ENCODE data around the gene TIPIN.

TIPIN gene

DNA sequence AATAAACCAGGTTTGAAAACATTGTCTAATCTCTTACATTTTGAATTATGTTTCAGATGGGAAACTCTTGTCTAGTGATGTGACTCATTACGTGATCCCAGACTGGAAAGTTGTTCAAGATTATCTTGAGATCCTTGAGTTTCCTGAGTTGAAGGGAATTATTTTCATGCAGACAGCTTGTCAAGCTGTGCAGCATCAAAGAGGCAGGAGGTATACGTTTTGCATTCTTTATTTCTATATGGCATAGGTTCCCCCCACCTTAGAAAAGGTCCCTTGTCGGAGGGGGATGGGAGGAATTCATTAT, 61.6 kb downstream of the TIPIN start:
- Histone ChIP-seq H3K27ac (ENCODE audit: insufficient read depth in 1 of 2, low read depth in 1 of 2, low read length in 2 of 2, poor library complexity in 1 of 2, severe bottlenecking in 2 of 2) (peak overlapping the region in 1 of 2 experiments; percentile 90), H3K4me1 (ENCODE audit: control extremely low read depth in 1 of 4, control insufficient read depth in 4 of 4, insufficient read depth in 4 of 4, low read length in 3 of 4) (peaks cover 17 to 40% (median 27%) of the 10 kb centered on the region in 4 experiments), H3K9me3 (ENCODE audit: control extremely low read depth in 1 of 5, control insufficient read depth in 4 of 5, insufficient read depth in 2 of 5, low read depth in 1 of 5, low read length in 4 of 5) (no peaks in the 10 kb centered on the region), H3K36me3 (ENCODE audit: control insufficient read depth in 4 of 4, insufficient read depth in 4 of 4, low read length in 3 of 4) (peaks cover 0 to 25% (median 7%) of the 10 kb centered on the region in 4 experiments), H3K4me3 (ENCODE audit: control insufficient read depth in 1 of 7, extremely low read depth in 1 of 7, insufficient read depth in 4 of 7, low read depth in 2 of 7, low read length in 6 of 7) (peak overlapping the region in 3 of 7 experiments; percentile 69 to 89 (median 74)), H3K27me3 (replicated peaks in 2 of 5; ENCODE audit: control insufficient read depth in 4 of 5, insufficient read depth in 5 of 5, low read length in 4 of 5) (no peaks in the 10 kb centered on the region)
- ChIA-PET CTCF (interaction anchor here (0.5 to 1.3 kb wide), 4 partner anchors 9 to 27 kb away, joined by 3 to 4 read pairs (median 4); no protein-coding TSS in a partner anchor), POLR2A (no interaction called here)
- no CpG with 5 or more reads among the region's 3 CpGs for WGBS (ENCODE audit: insufficient coverage)
- DNase-seq, result no peak

DNA sequence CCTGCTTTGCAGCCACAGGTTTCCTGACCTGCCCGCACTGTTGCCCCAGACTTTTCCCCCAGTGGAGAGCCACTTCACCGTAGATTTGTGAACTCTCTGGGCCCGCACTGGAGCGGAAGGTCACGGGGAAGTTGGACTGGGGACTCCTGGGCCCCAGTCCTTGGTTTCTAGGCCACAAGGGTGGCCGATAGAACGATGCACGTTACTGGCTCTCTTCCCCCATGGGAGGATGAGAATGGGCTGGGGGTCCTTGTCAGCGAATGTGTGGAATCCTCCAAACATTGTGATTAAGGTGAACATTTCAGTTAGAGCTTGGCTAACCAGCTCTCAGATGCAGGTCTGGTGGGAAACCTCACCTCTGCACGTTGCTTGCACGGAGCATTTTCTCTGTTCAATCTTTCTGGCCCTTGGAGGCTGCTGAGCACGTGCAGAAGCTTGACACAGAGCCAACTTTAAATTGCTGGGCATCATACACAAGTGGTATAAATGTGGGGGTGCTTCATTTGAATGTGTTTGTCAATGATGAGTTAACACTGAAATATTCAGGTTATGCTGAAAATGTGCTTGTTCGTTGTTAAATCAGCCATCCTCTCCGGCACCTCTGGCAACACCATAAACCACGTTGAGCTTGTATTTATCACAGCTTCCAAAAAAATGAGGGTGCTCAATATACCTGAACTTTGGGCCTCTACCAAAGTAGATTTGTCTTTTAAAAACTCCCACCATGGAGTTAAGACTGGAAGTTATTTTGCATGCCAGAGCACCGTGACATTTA, 62.1 kb downstream of the TIPIN start:
- H3K27ac ChIP-seq (ENCODE audit: insufficient read depth in 1 of 2, low read depth in 1 of 2, low read length in 2 of 2, poor library complexity in 1 of 2, severe bottlenecking in 2 of 2), result peak overlapping the region; percentile 71 to 90
- 2% methylated on average over 13 of the region's 16 CpGs for WGBS (ENCODE audit: insufficient coverage)
- ChIA-PET POLR2A (interaction anchor here (0.6 to 1.2 kb wide), 2 partner anchors 10 to 430 kb away, joined by 3 read pairs; no protein-coding TSS in a partner anchor), CTCF (interaction anchor here (0.5 to 1.3 kb wide), 4 partner anchors 10 to 28 kb away, joined by 3 to 4 read pairs (median 4); no protein-coding TSS in a partner anchor)
- peak overlapping the region; percentile 53 to 89 (median 69) for H3K4me3 ChIP-seq (ENCODE audit: control insufficient read depth in 1 of 7, extremely low read depth in 1 of 7, insufficient read depth in 4 of 7, low read depth in 2 of 7, low read length in 6 of 7)
- peaks cover 17 to 40% (median 27%) of the 10 kb centered on the region in 4 experiments for H3K4me1 ChIP-seq (ENCODE audit: control extremely low read depth in 1 of 4, control insufficient read depth in 4 of 4, insufficient read depth in 4 of 4, low read length in 3 of 4)
- peak in 2 of 3 donors; percentile 53 to 64 for DNase-seq
- H3K9me3 ChIP-seq (ENCODE audit: control extremely low read depth in 1 of 5, control insufficient read depth in 4 of 5, insufficient read depth in 2 of 5, low read depth in 1 of 5, low read length in 4 of 5), result no peaks in the 10 kb centered on the region
- peaks cover 0 to 22% (median 7%) of the 10 kb centered on the region in 4 experiments for H3K36me3 ChIP-seq (ENCODE audit: control insufficient read depth in 4 of 4, insufficient read depth in 4 of 4, low read length in 3 of 4)
- H3K27me3 ChIP-seq (replicated peaks in 2 of 5; ENCODE audit: control insufficient read depth in 4 of 5, insufficient read depth in 5 of 5, low read length in 4 of 5), result no peaks in the 10 kb centered on the region

DNA sequence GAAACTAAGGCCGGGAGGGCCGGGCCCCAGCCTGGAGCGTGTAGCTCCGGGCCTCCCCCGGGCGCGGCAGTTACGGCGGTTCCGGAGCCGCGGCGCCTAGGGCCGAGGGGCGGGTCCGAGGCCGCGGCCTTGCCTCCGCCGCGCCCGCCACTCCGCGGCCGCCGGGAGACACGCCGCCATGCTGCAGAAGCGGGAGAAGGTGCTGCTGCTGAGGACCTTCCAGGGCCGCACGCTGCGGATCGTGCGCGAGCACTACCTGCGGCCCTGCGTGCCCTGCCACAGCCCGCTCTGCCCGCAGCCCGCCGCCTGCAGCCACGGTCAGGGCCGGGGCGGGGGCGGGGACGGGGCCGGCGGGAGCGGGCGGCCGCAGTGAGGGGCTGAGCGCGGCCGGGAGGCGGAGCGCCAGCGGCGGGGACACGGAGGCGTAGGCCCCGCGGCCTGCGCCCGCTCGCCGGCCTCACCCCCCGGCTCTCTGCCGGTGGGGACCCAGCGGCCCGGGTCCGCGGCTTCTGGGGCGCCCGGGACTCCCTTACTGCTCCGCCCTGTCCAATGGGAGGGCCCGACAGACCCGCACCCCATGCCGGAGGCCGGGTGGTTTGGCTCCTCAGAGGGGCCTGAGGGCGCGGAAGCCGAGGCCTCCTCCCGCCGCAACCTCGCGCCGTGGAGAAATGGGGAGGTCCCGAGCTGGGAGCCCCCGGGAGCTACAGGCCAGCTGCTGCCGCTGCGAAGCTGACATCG, 62.9 kb downstream of the TIPIN start, which contains the start of gene DIS3L:
TSS of gene DIS3L (plus strand) at position 150 of the 738 bp plus-strand sequence. CDS start at position 179, 29 bp downstream.
- no peaks in the 10 kb centered on the region for H3K27me3 ChIP-seq (replicated peaks in 2 of 5; ENCODE audit: control insufficient read depth in 4 of 5, insufficient read depth in 5 of 5, low read length in 4 of 5)
- DNase-seq, result peak; percentile 66 to 86 (median 83)
- peaks cover 0 to 14% (median 5%) of the 10 kb centered on the region in 4 experiments for H3K36me3 ChIP-seq (ENCODE audit: control insufficient read depth in 4 of 4, insufficient read depth in 4 of 4, low read length in 3 of 4)
- peak within 1 kb of the TSS; percentile 53 to 89 (median 69) for H3K4me3 ChIP-seq (ENCODE audit: control insufficient read depth in 1 of 7, extremely low read depth in 1 of 7, insufficient read depth in 4 of 7, low read depth in 2 of 7, low read length in 6 of 7)
- no peaks in the 10 kb centered on the region for H3K9me3 ChIP-seq (ENCODE audit: control extremely low read depth in 1 of 5, control insufficient read depth in 4 of 5, insufficient read depth in 2 of 5, low read depth in 1 of 5, low read length in 4 of 5)
- peak within 1 kb of the TSS; percentile 86 to 90 for H3K27ac ChIP-seq (ENCODE audit: insufficient read depth in 1 of 2, low read depth in 1 of 2, low read length in 2 of 2, poor library complexity in 1 of 2, severe bottlenecking in 2 of 2)
- H3K4me1 ChIP-seq (ENCODE audit: control extremely low read depth in 1 of 4, control insufficient read depth in 4 of 4, insufficient read depth in 4 of 4, low read length in 3 of 4), result peaks cover 17 to 40% (median 27%) of the 10 kb centered on the region in 4 experiments
- WGBS (ENCODE audit: insufficient coverage), result under 1% methylated on average over 76 of the region's 92 CpGs
- ChIA-PET CTCF (interaction anchor here (1.2 kb wide), 1 partner anchor 203 kb away, joined by 3 read pairs; no protein-coding TSS in a partner anchor), POLR2A (interaction anchor here (0.6 to 1.2 kb wide), 2 partner anchors 9 to 429 kb away, joined by 3 read pairs; no protein-coding TSS in a partner anchor)

DNA sequence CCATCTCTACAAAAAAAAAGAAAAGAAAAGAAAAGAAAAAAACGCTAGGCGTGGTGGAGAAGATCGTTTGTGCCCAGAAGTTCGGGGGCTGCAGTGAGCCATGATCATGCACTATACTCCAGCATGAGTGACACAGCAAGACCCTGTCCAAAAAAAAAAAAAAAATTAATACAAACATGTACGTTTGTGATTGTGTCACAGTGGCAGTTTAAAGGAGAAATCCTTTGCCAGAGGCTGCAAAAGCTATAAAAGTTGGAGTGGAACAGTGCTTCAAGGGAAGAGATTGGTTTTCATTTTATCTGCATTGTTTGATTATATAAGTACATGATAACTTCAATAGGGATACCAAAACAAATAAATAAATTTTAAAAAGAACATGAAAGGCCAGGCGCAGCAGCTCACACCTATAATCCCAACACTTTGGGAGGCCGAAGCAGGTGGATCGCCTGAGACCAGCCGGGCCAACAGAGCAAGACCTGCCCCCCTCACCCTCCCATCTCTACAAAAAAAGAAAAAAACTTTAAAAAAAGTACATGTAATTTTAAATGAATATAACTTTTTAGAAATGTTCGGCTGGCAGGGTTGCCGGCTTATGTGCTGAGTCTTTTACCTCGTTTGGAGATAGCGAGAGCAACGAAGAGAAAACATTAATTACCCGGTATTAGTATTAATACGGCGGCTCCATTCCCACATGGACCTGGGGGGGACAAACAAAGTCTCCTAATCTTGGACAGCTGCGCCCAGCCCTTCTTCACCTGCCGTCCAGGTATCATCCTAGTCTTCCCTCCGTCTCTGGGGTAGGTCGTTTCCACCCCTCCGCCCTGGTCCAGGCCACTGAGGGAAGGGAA, 63.7 kb downstream of the TIPIN start:
- Histone ChIP-seq H3K36me3 (ENCODE audit: control insufficient read depth in 4 of 4, insufficient read depth in 4 of 4, low read length in 3 of 4) (peaks cover 0 to 8% (median 1%) of the 10 kb centered on the region in 4 experiments), H3K4me3 (ENCODE audit: control insufficient read depth in 1 of 7, extremely low read depth in 1 of 7, insufficient read depth in 4 of 7, low read depth in 2 of 7, low read length in 6 of 7) (peak overlapping the region; percentile 53 to 89 (median 69)), H3K4me1 (ENCODE audit: control extremely low read depth in 1 of 4, control insufficient read depth in 4 of 4, insufficient read depth in 4 of 4, low read length in 3 of 4) (peaks cover 17 to 40% (median 27%) of the 10 kb centered on the region in 4 experiments), H3K9me3 (ENCODE audit: control extremely low read depth in 1 of 5, control insufficient read depth in 4 of 5, insufficient read depth in 2 of 5, low read depth in 1 of 5, low read length in 4 of 5) (no peaks in the 10 kb centered on the region), H3K27me3 (replicated peaks in 2 of 5; ENCODE audit: control insufficient read depth in 4 of 5, insufficient read depth in 5 of 5, low read length in 4 of 5) (no peaks in the 10 kb centered on the region), H3K27ac (ENCODE audit: insufficient read depth in 1 of 2, low read depth in 1 of 2, low read length in 2 of 2, poor library complexity in 1 of 2, severe bottlenecking in 2 of 2) (peak overlapping the region; percentile 86 to 90)
- POLR2A ChIA-PET, result no interaction called here
- WGBS (ENCODE audit: insufficient coverage), result 10% methylated on average over 11 of the region's 22 CpGs
- CTCF ChIA-PET, result interaction anchor here (1.2 kb wide), 1 partner anchor 204 kb away, joined by 3 read pairs; no protein-coding TSS in a partner anchor
- peak in 2 of 3 donors; percentile 73 to 80 for DNase-seq

DNA sequence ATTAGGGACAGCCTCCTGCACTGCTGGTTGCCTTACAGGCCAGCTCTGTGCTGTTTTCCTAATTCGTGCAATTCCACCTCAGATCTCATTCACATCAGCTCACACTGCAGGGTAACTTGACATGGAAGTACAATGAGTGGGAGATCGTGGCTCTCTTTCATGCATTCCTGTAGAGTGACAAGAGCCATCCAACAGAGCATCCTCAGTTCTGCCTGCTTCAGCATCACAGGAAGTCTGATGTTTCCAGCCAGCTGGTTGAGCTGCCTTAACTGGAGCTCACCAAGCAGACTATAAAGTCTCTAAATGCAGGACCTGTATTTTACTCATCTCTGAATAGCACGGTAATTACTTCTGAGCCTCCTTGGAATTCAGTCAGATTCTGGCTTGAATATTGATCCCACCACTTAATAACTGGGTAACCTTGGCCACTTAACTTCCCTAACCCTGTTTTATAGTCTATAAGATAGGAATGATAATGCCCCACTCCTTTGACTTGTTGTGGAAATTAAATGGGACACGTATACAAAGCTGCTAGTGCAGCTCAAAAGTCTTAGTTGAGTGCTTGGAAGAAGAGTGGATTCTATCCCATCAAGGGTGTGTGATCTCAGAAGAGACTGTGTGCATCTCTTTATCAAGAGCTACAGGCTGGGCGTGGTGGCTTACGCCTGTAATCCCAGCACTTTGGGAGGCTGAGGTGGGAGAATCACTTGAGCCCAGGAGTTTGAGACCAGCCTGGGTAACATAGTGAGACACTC, 64.5 kb downstream of the TIPIN start:
- no peaks in the 10 kb centered on the region for H3K27me3 ChIP-seq (replicated peaks in 2 of 5; ENCODE audit: control insufficient read depth in 4 of 5, insufficient read depth in 5 of 5, low read length in 4 of 5)
- H3K27ac ChIP-seq (ENCODE audit: insufficient read depth in 1 of 2, low read depth in 1 of 2, low read length in 2 of 2, poor library complexity in 1 of 2, severe bottlenecking in 2 of 2), result peak overlapping the region in 1 of 2 experiments; percentile 90
- peaks cover 17 to 40% (median 28%) of the 10 kb centered on the region in 4 experiments for H3K4me1 ChIP-seq (ENCODE audit: control extremely low read depth in 1 of 4, control insufficient read depth in 4 of 4, insufficient read depth in 4 of 4, low read length in 3 of 4)
- no peaks in the 10 kb centered on the region for H3K9me3 ChIP-seq (ENCODE audit: control extremely low read depth in 1 of 5, control insufficient read depth in 4 of 5, insufficient read depth in 2 of 5, low read depth in 1 of 5, low read length in 4 of 5)
- 92% methylated on average over 4 of the region's 6 CpGs for WGBS (ENCODE audit: insufficient coverage)
- H3K4me3 ChIP-seq (ENCODE audit: control insufficient read depth in 1 of 7, extremely low read depth in 1 of 7, insufficient read depth in 4 of 7, low read depth in 2 of 7, low read length in 6 of 7), result peak overlapping the region in 4 of 7 experiments; percentile 69 to 89 (median 74)
- ChIA-PET POLR2A (interaction anchor here (0.5 to 0.6 kb wide), 3 partner anchors 180 to 1701 kb away, joined by 3 read pairs; no protein-coding TSS in a partner anchor), CTCF (interaction anchor here (0.8 to 1.2 kb wide), 2 partner anchors 205 to 207 kb away, joined by 3 read pairs; no protein-coding TSS in a partner anchor)
- DNase-seq, result no peak
- peaks cover 0 to 4% (median 0%) of the 10 kb centered on the region in 4 experiments for H3K36me3 ChIP-seq (ENCODE audit: control insufficient read depth in 4 of 4, insufficient read depth in 4 of 4, low read length in 3 of 4)

DNA sequence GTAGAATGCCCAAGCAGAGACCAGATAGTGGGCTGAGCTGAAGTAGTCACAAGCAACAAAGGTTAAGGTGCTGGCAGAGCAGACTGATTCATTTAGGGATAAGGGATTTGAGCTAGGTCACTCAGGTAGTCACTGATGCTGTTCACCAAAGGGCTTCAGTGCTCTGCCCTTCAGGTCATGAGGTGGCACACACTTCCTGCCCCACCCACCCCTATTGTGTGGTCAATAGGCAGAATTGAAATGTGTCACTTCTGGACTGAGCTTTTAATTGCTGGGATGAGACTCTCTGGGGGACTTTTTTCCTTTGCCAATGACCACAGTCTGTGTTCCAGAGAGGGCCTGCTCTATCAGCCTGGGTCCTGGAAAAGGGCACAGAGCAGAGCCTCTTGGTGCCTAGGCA, 66.0 kb downstream of the TIPIN start:
- DNase-seq, result no peak
- CTCF ChIA-PET, result interaction anchor here (1.2 kb wide), 1 partner anchor 40 kb away, joined by 3 read pairs; no protein-coding TSS in a partner anchor
- POLR2A ChIA-PET, result no interaction called here

More for the DNA sequence above, 66.0 kb downstream of the TIPIN start:
- Histone ChIP-seq H3K4me1 (ENCODE audit: control extremely low read depth in 1 of 4, control insufficient read depth in 4 of 4, insufficient read depth in 4 of 4, low read length in 3 of 4) (peaks cover 17 to 43% (median 30%) of the 10 kb centered on the region in 4 experiments), H3K4me3 (ENCODE audit: control insufficient read depth in 1 of 7, extremely low read depth in 1 of 7, insufficient read depth in 4 of 7, low read depth in 2 of 7, low read length in 6 of 7) (no peak overlapping the region), H3K36me3 (ENCODE audit: control insufficient read depth in 4 of 4, insufficient read depth in 4 of 4, low read length in 3 of 4) (no peaks in the 10 kb centered on the region), H3K27me3 (replicated peaks in 2 of 5; ENCODE audit: control insufficient read depth in 4 of 5, insufficient read depth in 5 of 5, low read length in 4 of 5) (no peaks in the 10 kb centered on the region), H3K9me3 (ENCODE audit: control extremely low read depth in 1 of 5, control insufficient read depth in 4 of 5, insufficient read depth in 2 of 5, low read depth in 1 of 5, low read length in 4 of 5) (no peaks in the 10 kb centered on the region), H3K27ac (ENCODE audit: insufficient read depth in 1 of 2, low read depth in 1 of 2, low read length in 2 of 2, poor library complexity in 1 of 2, severe bottlenecking in 2 of 2) (no peak overlapping the region)
